HepG2 (cell line): ENCODE data around the gene CACNA1G. TPM values are rescaled to one million over a fixed set of nuclear protein-coding genes. Genes with fewer than 3 reads are reported as not detected.

Source experiments
- FOXK1 ChIP-seq: sonication (generic); formaldehyde crosslinking; IDR thresholded peaks from 2 replicates; pipeline ENCODE4 v1.4.0; 2020; ENCODE audit warnings: low read depth, missing genetic modification reagents, borderline replicate concordance
- HCFC1 ChIP-seq: fragments of 150-350 bp; IDR thresholded peaks from 2 replicates; pipeline ENCODE4 v1.6.1; 2014; ENCODE audit warnings: low read depth, low read length
- KMT2B ChIP-seq: IDR thresholded peaks from 2 replicates; pipeline ENCODE4 v1.6.1; 2016; ENCODE audit warnings: missing genetic modification reagents, missing compliant biosample characterization
- MAFK ChIP-seq, 2 experiments: IDR thresholded peaks in 1 of 2; conservative IDR thresholded peaks in 1 of 2; 2 replicates each; pipeline ENCODE4 v1.6.1; 2011; ENCODE audit warnings: improper control_type of control experiment in 2 of 2, low read length in 2 of 2
- MEIS2 ChIP-seq: sonication (generic); formaldehyde crosslinking; IDR thresholded peaks from 2 replicates; pipeline ENCODE4 v1.9.0; 2021; ENCODE audit warnings: mild to moderate bottlenecking, missing genetic modification reagents
- MTF1 ChIP-seq: sonication (generic); formaldehyde crosslinking; IDR thresholded peaks from 2 replicates; pipeline ENCODE4 v1.5.0; 2020; ENCODE audit warnings: missing genetic modification reagents
- NR2F1 ChIP-seq, 2 experiments: fragments of 450-650 bp in 1 of 2; formaldehyde crosslinking in 1 of 2; IDR thresholded peaks; 2 replicates each; pipeline versions ENCODE4 v1.5.0 to v1.6.1; 2016 to 2020; ENCODE audit warnings: mild to moderate bottlenecking in 1 of 2, missing compliant biosample characterization in 1 of 2, missing genetic modification reagents in 1 of 2, moderate library complexity in 1 of 2
- SMC3 ChIP-seq: IDR thresholded peaks from 2 replicates; pipeline ENCODE4 v1.6.1; 2011; ENCODE audit warnings: low read length, improper control_type of control experiment
- TCF12 ChIP-seq, 2 experiments: fragments of 450-650 bp in 1 of 2; sonication (generic) in 1 of 2; formaldehyde crosslinking in 1 of 2; IDR thresholded peaks; 2 replicates each; pipeline versions ENCODE4 v1.6.1 to v1.8.0; 2017 to 2022; ENCODE audit warnings: antibody characterized with exemption in 1 of 2, mild to moderate bottlenecking in 1 of 2, missing genetic modification reagents in 1 of 2, moderate library complexity in 1 of 2
- ZNF225 ChIP-seq: sonication (generic); formaldehyde crosslinking; IDR thresholded peaks from 2 replicates; pipeline ENCODE4 v1.4.0; 2020; ENCODE audit warnings: mild to moderate bottlenecking, missing genetic modification reagents
- ZNF362 ChIP-seq: sonication (generic); formaldehyde crosslinking; IDR thresholded peaks from 2 replicates; pipeline ENCODE4 v1.4.0; 2020; ENCODE audit warnings: missing genetic modification reagents, mild to moderate bottlenecking, borderline replicate concordance
- ZNF460 ChIP-seq: sonication (generic); formaldehyde crosslinking; IDR thresholded peaks from 2 replicates; pipeline ENCODE4 v1.5.1; 2020; ENCODE audit warnings: missing genetic modification reagents, mild to moderate bottlenecking, borderline replicate concordance
- ZNF513 ChIP-seq: sonication (generic); formaldehyde crosslinking; conservative IDR thresholded peaks from 2 replicates; pipeline ENCODE4 v1.5.0; 2020; ENCODE audit warnings: missing genetic modification reagents
- ZNF788 ChIP-seq: sonication (generic); formaldehyde crosslinking; IDR thresholded peaks from 2 replicates; pipeline ENCODE4 v1.5.0; 2020; ENCODE audit warnings: mild to moderate bottlenecking, missing genetic modification reagents, borderline replicate concordance
- ZNF83 ChIP-seq: sonication (generic); formaldehyde crosslinking; IDR thresholded peaks from 2 replicates; pipeline ENCODE4 v1.4.0; 2020; ENCODE audit warnings: missing genetic modification reagents, mild to moderate bottlenecking, borderline replicate concordance
- polyA plus RNA-seq, 8 experiments: library from polyadenylated mRNA; depleted of rRNA in 3 of 8; stranded (reverse) in 7 of 8; unstranded in 1 of 8; fragments of >200 nt; fragmentation: Illumina TruSeq in 4 of 8; extraction: Trizol in 4 of 8; gene quantifications; 2 replicates each; pipeline versions ENCODE4 v1.2.1 to v1.2.3, GENCODE V29; 2011 to 2016; ENCODE audit warnings: low read depth in 4 of 8, missing spikeins in 1 of 8, mixed read lengths in 1 of 8; ENCODE audit not compliant: insufficient read depth in 1 of 8
- total RNA-seq, 5 experiments: library from RNA; depleted of rRNA; stranded (reverse); fragments of >200 nt; fragmentation: Illumina TruSeq; extraction: Trizol; gene quantifications; 2 replicates each; pipeline ENCODE4 v1.2.3, GENCODE V29; 2016; ENCODE audit warnings: low read depth in 1 of 5
- TF ChIP-seq, protein P1 (sequence below): sonication (generic); formaldehyde crosslinking; IDR thresholded peaks from 2 replicates; pipeline ENCODE4 v1.5.0; 2020; ENCODE audit warnings: missing genetic modification reagents
- TF ChIP-seq, protein P2 (sequence below): sonication (generic); formaldehyde crosslinking; IDR thresholded peaks from 2 replicates; pipeline ENCODE4 v1.4.0; 2020; ENCODE audit warnings: missing genetic modification reagents
- TF ChIP-seq, protein P3 (sequence below): sonication (generic); formaldehyde crosslinking; IDR thresholded peaks from 2 replicates; pipeline ENCODE4 v1.4.0; 2020; ENCODE audit warnings: missing genetic modification reagents

CACNA1G gene
- total and polyA plus RNA-seq, 2 of the 13 experiments (the other 11 are each of a cell fraction or from before 2014, with no cell fraction given): 0.02 TPM; not detected in 1

DNA sequence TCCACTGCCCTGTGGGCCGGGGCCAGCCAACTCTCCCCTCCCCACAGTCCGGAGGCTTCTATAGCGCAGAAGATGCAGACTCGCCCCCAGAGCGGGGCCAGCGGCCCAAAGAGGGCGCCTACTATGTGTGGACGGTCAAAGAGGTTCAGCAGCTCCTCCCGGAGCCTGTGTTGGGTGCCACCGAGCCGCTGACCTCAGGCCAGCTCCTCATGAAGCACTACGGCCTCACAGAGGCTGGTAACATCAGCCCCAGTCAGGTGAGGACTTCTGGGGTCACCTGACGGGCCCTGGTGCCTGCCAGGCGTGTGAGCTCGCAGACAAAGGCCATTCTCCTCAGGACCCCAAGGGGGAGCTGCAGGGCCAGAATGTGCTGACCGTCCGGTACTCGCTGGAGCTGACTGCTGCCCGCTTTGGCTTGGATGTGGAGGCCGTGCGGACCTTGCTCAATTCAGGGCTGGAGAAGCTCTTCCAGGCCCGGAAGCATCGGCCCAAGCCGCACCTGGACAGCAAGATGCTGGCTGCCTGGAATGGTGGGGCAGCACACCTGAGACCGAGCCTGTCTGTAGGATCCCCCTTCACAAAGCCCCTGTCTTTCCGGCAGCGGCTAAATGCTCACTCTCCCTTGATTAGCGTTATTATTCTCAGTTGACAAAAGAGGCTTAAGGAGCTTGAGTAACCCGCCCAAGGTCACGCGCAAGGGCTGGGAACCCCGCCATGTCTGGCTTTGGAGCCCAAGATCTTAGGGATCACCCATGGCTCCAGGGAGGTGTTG, 9.7 kb upstream of the CACNA1G start (continued):
- TF ChIP-seq ZNF362 (CRISPR knock-in tag): no peak
- no peak for TF ChIP-seq MTF1 (CRISPR knock-in tag)
- TF ChIP-seq, protein P1, sequence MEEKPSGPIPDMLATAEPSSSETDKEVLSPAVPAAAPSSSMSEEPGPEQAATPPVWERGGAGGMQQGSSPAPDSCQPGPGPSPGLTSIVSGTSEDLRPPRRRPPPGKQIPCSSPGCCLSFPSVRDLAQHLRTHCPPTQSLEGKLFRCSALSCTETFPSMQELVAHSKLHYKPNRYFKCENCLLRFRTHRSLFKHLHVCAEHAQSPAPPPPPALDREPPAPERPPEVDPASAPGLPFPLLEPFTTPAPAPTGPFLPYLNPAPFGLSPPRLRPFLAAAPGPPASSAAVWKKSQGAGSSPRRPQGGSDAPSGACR: no peak
- no peak for TF ChIP-seq ZNF225 (CRISPR knock-in tag)
- TF ChIP-seq ZNF83 (CRISPR knock-in tag): no peak
- peak; percentile 37; the same call in 1 of the 2 replicates for TF ChIP-seq FOXK1 (CRISPR knock-in tag)
- TF ChIP-seq ZNF788 (CRISPR knock-in tag): no peak; the same call in 1 of the 2 replicates
- TF ChIP-seq SMC3: peak; percentile 81
- TF ChIP-seq MAFK (conservative IDR thresholded peaks at IDR 0.05 in 1 of 2, IDR thresholded peaks at IDR 0.05 in 1 of 2; ENCODE audit: low read length in 2 of 2): peak; percentile 47 to 72; a peak in 3 of 4 replicates
- TF ChIP-seq ZNF460: no peak
- TF ChIP-seq, protein P2, sequence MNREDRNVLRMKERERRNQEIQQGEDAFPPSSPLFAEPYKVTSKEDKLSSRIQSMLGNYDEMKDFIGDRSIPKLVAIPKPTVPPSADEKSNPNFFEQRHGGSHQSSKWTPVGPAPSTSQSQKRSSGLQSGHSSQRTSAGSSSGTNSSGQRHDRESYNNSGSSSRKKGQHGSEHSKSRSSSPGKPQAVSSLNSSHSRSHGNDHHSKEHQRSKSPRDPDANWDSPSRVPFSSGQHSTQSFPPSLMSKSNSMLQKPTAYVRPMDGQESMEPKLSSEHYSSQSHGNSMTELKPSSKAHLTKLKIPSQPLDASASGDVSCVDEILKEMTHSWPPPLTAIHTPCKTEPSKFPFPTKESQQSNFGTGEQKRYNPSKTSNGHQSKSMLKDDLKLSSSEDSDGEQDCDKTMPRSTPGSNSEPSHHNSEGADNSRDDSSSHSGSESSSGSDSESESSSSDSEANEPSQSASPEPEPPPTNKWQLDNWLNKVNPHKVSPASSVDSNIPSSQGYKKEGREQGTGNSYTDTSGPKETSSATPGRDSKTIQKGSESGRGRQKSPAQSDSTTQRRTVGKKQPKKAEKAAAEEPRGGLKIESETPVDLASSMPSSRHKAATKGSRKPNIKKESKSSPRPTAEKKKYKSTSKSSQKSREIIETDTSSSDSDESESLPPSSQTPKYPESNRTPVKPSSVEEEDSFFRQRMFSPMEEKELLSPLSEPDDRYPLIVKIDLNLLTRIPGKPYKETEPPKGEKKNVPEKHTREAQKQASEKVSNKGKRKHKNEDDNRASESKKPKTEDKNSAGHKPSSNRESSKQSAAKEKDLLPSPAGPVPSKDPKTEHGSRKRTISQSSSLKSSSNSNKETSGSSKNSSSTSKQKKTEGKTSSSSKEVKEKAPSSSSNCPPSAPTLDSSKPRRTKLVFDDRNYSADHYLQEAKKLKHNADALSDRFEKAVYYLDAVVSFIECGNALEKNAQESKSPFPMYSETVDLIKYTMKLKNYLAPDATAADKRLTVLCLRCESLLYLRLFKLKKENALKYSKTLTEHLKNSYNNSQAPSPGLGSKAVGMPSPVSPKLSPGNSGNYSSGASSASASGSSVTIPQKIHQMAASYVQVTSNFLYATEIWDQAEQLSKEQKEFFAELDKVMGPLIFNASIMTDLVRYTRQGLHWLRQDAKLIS: 0 out of 2 replicates have a peak, but pooled peaks have one; percentile 51
- TF ChIP-seq TCF12 (IDR thresholded peaks at IDR 0.05): no peak
- no peak for TF ChIP-seq TCF12 (CRISPR knock-in tag; IDR thresholded peaks at IDR 0.05)
- TF ChIP-seq, protein P3, sequence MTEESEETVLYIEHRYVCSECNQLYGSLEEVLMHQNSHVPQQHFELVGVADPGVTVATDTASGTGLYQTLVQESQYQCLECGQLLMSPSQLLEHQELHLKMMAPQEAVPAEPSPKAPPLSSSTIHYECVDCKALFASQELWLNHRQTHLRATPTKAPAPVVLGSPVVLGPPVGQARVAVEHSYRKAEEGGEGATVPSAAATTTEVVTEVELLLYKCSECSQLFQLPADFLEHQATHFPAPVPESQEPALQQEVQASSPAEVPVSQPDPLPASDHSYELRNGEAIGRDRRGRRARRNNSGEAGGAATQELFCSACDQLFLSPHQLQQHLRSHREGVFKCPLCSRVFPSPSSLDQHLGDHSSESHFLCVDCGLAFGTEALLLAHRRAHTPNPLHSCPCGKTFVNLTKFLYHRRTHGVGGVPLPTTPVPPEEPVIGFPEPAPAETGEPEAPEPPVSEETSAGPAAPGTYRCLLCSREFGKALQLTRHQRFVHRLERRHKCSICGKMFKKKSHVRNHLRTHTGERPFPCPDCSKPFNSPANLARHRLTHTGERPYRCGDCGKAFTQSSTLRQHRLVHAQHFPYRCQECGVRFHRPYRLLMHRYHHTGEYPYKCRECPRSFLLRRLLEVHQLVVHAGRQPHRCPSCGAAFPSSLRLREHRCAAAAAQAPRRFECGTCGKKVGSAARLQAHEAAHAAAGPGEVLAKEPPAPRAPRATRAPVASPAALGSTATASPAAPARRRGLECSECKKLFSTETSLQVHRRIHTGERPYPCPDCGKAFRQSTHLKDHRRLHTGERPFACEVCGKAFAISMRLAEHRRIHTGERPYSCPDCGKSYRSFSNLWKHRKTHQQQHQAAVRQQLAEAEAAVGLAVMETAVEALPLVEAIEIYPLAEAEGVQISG (CRISPR knock-in tag): no peak
- TF ChIP-seq KMT2B (CRISPR knock-in tag): peak; percentile 56; the same call in 1 of the 2 replicates
- no peak for TF ChIP-seq ZNF513
- TF ChIP-seq NR2F1 (CRISPR knock-in tag; IDR thresholded peaks at IDR 0.05): peak in 1 of 2 experiments; percentile 26; a peak in 1 of 4 replicates
- TF ChIP-seq MEIS2 (CRISPR knock-in tag): no peak
- no peak for TF ChIP-seq HCFC1
